ENCODE measurements around the gene TPO. TPM values are rescaled to one million over a fixed set of nuclear protein-coding genes. Genes with fewer than 3 reads are reported as not detected.
"Not testable (repeated sequence)": the region's sequence is repeated elsewhere in the genome, so short reads cannot be mapped to it uniquely, and the experiment has no call there.

Gene TPO
- under 1 TPM in 1 of 2 donors, not detected in 1; 0.08 TPM for total RNA-seq

GRCh38 chr2:1413156-1413710 lies at the start of gene TPO:
Gene TPO (plus strand): TSS chr2:1413463. CDS start chr2:1414409, 946 bp downstream.
- no peaks in the 10 kb centered on the region for H3K27me3 Mint-ChIP-seq
- H3K9me3 Mint-ChIP-seq = no peaks in the 10 kb centered on the region
- H3K4me3 Mint-ChIP-seq = no peak within 1 kb of the TSS
- H3K27ac Mint-ChIP-seq = no peak within 1 kb of the TSS
- H3K36me3 Mint-ChIP-seq (ENCODE audit: low read depth) = no peaks in the 10 kb centered on the region
- ATAC-seq (replicated peaks) = no peak
- H3K4me1 Mint-ChIP-seq = no peaks in the 10 kb centered on the region

GRCh38 chr2:1366546-1367134 lies 46.6 kb upstream of the TPO start:
- Mint-ChIP-seq H3K4me1 (no peaks in the 10 kb centered on the region), H3K9me3 (no peaks in the 10 kb centered on the region), H3K27me3 (no peaks in the 10 kb centered on the region), H3K27ac (no peak overlapping the region), H3K36me3 (ENCODE audit: low read depth) (no peaks in the 10 kb centered on the region), H3K4me3 (no peak overlapping the region)
- no peak for ATAC-seq (replicated peaks)

- no peak overlapping the region for H3K4me3 Mint-ChIP-seq
- ATAC-seq (replicated peaks) = no peak
- no peaks in the 10 kb centered on the region for H3K4me1 Mint-ChIP-seq
- H3K9me3 Mint-ChIP-seq = no peaks in the 10 kb centered on the region
- H3K27me3 Mint-ChIP-seq = no peaks in the 10 kb centered on the region
- no peaks in the 10 kb centered on the region for H3K36me3 Mint-ChIP-seq (ENCODE audit: low read depth)
- no peak overlapping the region for H3K27ac Mint-ChIP-seq
These were observed 45.7 kb upstream of the TPO start for GRCh38 chr2:1367601-1368000.

- H3K27me3 Mint-ChIP-seq = no peaks in the 10 kb centered on the region
- H3K4me1 Mint-ChIP-seq = no peaks in the 10 kb centered on the region
- no peak overlapping the region for H3K27ac Mint-ChIP-seq
- no peak for ATAC-seq (replicated peaks)
- no peak overlapping the region for H3K4me3 Mint-ChIP-seq
- H3K36me3 Mint-ChIP-seq (ENCODE audit: low read depth) = no peaks in the 10 kb centered on the region
- no peaks in the 10 kb centered on the region for H3K9me3 Mint-ChIP-seq
These were observed 43.4 kb upstream of the TPO start for GRCh38 chr2:1369905-1370304.

GRCh38 chr2:1370461-1370860 lies 42.8 kb upstream of the TPO start:
- Mint-ChIP-seq H3K4me3 (no peak overlapping the region), H3K27ac (no peak overlapping the region), H3K27me3 (no peaks in the 10 kb centered on the region), H3K9me3 (no peaks in the 10 kb centered on the region), H3K4me1 (no peaks in the 10 kb centered on the region), H3K36me3 (ENCODE audit: low read depth) (no peaks in the 10 kb centered on the region)
- ATAC-seq (replicated peaks) = no peak

- no peaks in the 10 kb centered on the region for H3K9me3 Mint-ChIP-seq
- no peak for ATAC-seq (replicated peaks)
- H3K27ac Mint-ChIP-seq = no peak overlapping the region
- no peaks in the 10 kb centered on the region for H3K36me3 Mint-ChIP-seq (ENCODE audit: low read depth)
- H3K27me3 Mint-ChIP-seq = no peaks in the 10 kb centered on the region
- H3K4me1 Mint-ChIP-seq = no peaks in the 10 kb centered on the region
- H3K4me3 Mint-ChIP-seq = no peak overlapping the region
These were observed 42.2 kb upstream of the TPO start for GRCh38 chr2:1371082-1371481.

- H3K27ac Mint-ChIP-seq = no peak overlapping the region
- H3K27me3 Mint-ChIP-seq = no peaks in the 10 kb centered on the region
- no peak overlapping the region for H3K4me3 Mint-ChIP-seq
- H3K36me3 Mint-ChIP-seq (ENCODE audit: low read depth) = no peaks in the 10 kb centered on the region
- no peak for ATAC-seq (replicated peaks)
- no peaks in the 10 kb centered on the region for H3K9me3 Mint-ChIP-seq
- no peaks in the 10 kb centered on the region for H3K4me1 Mint-ChIP-seq
These were observed 39.4 kb upstream of the TPO start for GRCh38 chr2:1373830-1374229.

GRCh38 chr2:1374287-1374686 lies 39.0 kb upstream of the TPO start:
- no peaks in the 10 kb centered on the region for H3K36me3 Mint-ChIP-seq (ENCODE audit: low read depth)
- ATAC-seq (replicated peaks) = no peak
- no peaks in the 10 kb centered on the region for H3K9me3 Mint-ChIP-seq
- no peak overlapping the region for H3K4me3 Mint-ChIP-seq
- H3K4me1 Mint-ChIP-seq = no peaks in the 10 kb centered on the region
- no peak overlapping the region for H3K27ac Mint-ChIP-seq
- H3K27me3 Mint-ChIP-seq = no peaks in the 10 kb centered on the region

- ATAC-seq (replicated peaks) = no peak
- no peaks in the 10 kb centered on the region for H3K27me3 Mint-ChIP-seq
These were observed 37.5 kb upstream of the TPO start for GRCh38 chr2:1375794-1376193.

GRCh38 chr2:1377473-1377872 lies 35.8 kb upstream of the TPO start:
- no peaks in the 10 kb centered on the region for H3K27me3 Mint-ChIP-seq
- no peak overlapping the region for H3K4me3 Mint-ChIP-seq
- H3K4me1 Mint-ChIP-seq = no peaks in the 10 kb centered on the region
- no peak overlapping the region for H3K27ac Mint-ChIP-seq
- H3K9me3 Mint-ChIP-seq = no peaks in the 10 kb centered on the region
- no peak for ATAC-seq (replicated peaks)
- no peaks in the 10 kb centered on the region for H3K36me3 Mint-ChIP-seq (ENCODE audit: low read depth)

More at GRCh38 chr2:1375794-1376193, 37.5 kb upstream of the TPO start:
- H3K27ac Mint-ChIP-seq = no peak overlapping the region
- H3K4me3 Mint-ChIP-seq = no peak overlapping the region
- no peaks in the 10 kb centered on the region for H3K36me3 Mint-ChIP-seq (ENCODE audit: low read depth)
- no peaks in the 10 kb centered on the region for H3K9me3 Mint-ChIP-seq
- H3K4me1 Mint-ChIP-seq = no peaks in the 10 kb centered on the region

GRCh38 chr2:1378456-1379150 lies 34.7 kb upstream of the TPO start:
- no peak overlapping the region for H3K27ac Mint-ChIP-seq
- H3K27me3 Mint-ChIP-seq = no peaks in the 10 kb centered on the region
- no peak for ATAC-seq (replicated peaks)

GRCh38 chr2:1381644-1382043 lies 31.6 kb upstream of the TPO start:
- Mint-ChIP-seq H3K9me3 (no peaks in the 10 kb centered on the region), H3K36me3 (ENCODE audit: low read depth) (no peaks in the 10 kb centered on the region), H3K27ac (no peak overlapping the region), H3K27me3 (no peaks in the 10 kb centered on the region), H3K4me3 (no peak overlapping the region), H3K4me1 (no peaks in the 10 kb centered on the region)
- ATAC-seq (replicated peaks) = no peak

More at GRCh38 chr2:1378456-1379150, 34.7 kb upstream of the TPO start:
- no peaks in the 10 kb centered on the region for H3K4me1 Mint-ChIP-seq
- H3K9me3 Mint-ChIP-seq = no peaks in the 10 kb centered on the region
- H3K4me3 Mint-ChIP-seq = no peak overlapping the region
- no peaks in the 10 kb centered on the region for H3K36me3 Mint-ChIP-seq (ENCODE audit: low read depth)

- not testable (repeated sequence) for H3K36me3 Mint-ChIP-seq (ENCODE audit: low read depth); H3K4me1 Mint-ChIP-seq; H3K27ac Mint-ChIP-seq; H3K27me3 Mint-ChIP-seq; H3K4me3 Mint-ChIP-seq; H3K9me3 Mint-ChIP-seq; ATAC-seq (replicated peaks)
These were observed 25.1 kb upstream of the TPO start for GRCh38 chr2:1387954-1388725.

- H3K27me3 Mint-ChIP-seq; H3K36me3 Mint-ChIP-seq (ENCODE audit: low read depth); H3K9me3 Mint-ChIP-seq; H3K4me1 Mint-ChIP-seq; H3K4me3 Mint-ChIP-seq; ATAC-seq (replicated peaks); H3K27ac Mint-ChIP-seq: not testable (repeated sequence)
These were observed 23.1 kb upstream of the TPO start for GRCh38 chr2:1390118-1390517.

- Mint-ChIP-seq H3K36me3 (ENCODE audit: low read depth) (no peaks in the 10 kb centered on the region), H3K27ac (no peak overlapping the region), H3K27me3 (no peaks in the 10 kb centered on the region), H3K4me1 (no peaks in the 10 kb centered on the region), H3K9me3 (no peaks in the 10 kb centered on the region), H3K4me3 (no peak overlapping the region)
- no peak for ATAC-seq (replicated peaks)
These were observed 19.9 kb upstream of the TPO start for GRCh38 chr2:1393321-1393720.

All from activated T-helper 17 cell treated with anti-CD3 and anti-CD28 coated beads, Interleukin-2, amount 50 U/mL, for 72 hours (primary cell).